GOT3 (cell line): ENCODE measurements around the gene PRSS33.

Source experiments
- DNase-seq: peaks from one replicate; lab custom pipeline; 2025; ENCODE audit warnings: mixed read lengths; lab: John Stamatoyannopoulos, UW

The PRSS33 gene

GRCh38 chr16:2787406-2787805 lies at the start of gene PRSS33:
Gene PRSS33, minus strand, starts transcription at chr16:2787560. Its CDS starts 1,013 bp downstream, at chr16:2786547.
- DNase-seq = no peak

GRCh38 chr16:2836646-2837508 lies 49.5 kb upstream of the PRSS33 start:
- DNase-seq = no peak

- DNase-seq = peak; percentile 47
Observed at GRCh38 chr16:2835638-2836493, 48.5 kb upstream of the PRSS33 start.

GRCh38 chr16:2834968-2835367 lies 47.6 kb upstream of the PRSS33 start:
- DNase-seq = no peak

GRCh38 chr16:2833776-2834175 lies 46.4 kb upstream of the PRSS33 start:
- no peak for DNase-seq

GRCh38 chr16:2831203-2831602 lies 43.8 kb upstream of the PRSS33 start:
- no peak for DNase-seq

- no peak for DNase-seq
Observed at GRCh38 chr16:2830355-2830695, 43.0 kb upstream of the PRSS33 start.

- no peak for DNase-seq
Observed at GRCh38 chr16:2829501-2830354, 42.4 kb upstream of the PRSS33 start, which contains the start of gene ZG16B. Gene ZG16B, plus strand, starts transcription at chr16:2830303. Its CDS starts 139 bp downstream, at chr16:2830442.

GRCh38 chr16:2828876-2829430 lies 41.6 kb upstream of the PRSS33 start:
- DNase-seq = no peak

GRCh38 chr16:2828521-2828840 lies 41.1 kb upstream of the PRSS33 start:
- DNase-seq = no peak

- no peak for DNase-seq
Observed at GRCh38 chr16:2827831-2828520, 40.6 kb upstream of the PRSS33 start.

- no peak for DNase-seq
Observed at GRCh38 chr16:2827374-2827791, 40.0 kb upstream of the PRSS33 start.

GRCh38 chr16:2826591-2827373 lies 39.4 kb upstream of the PRSS33 start:
- no peak for DNase-seq

GRCh38 chr16:2825906-2826305 lies 38.5 kb upstream of the PRSS33 start:
- no peak for DNase-seq

- DNase-seq = no peak
Observed at GRCh38 chr16:2825049-2825742, 37.8 kb upstream of the PRSS33 start.

GRCh38 chr16:2824626-2825025 lies 37.3 kb upstream of the PRSS33 start:
- DNase-seq = no peak

GRCh38 chr16:2822496-2822895 lies 35.1 kb upstream of the PRSS33 start:
- DNase-seq = no peak

GRCh38 chr16:2822158-2822495 lies 34.8 kb upstream of the PRSS33 start:
- DNase-seq = no peak

GRCh38 chr16:2821487-2822157 lies 34.3 kb upstream of the PRSS33 start:
- no peak for DNase-seq
